Skeletal muscle tissue (tissue), 4 donors: ENCODE results near the gene NLK. TPM values are rescaled to one million over a fixed set of nuclear protein-coding genes. Genes with fewer than 3 reads are reported as not detected.
"Not testable (repeated sequence)": the region's sequence is repeated elsewhere in the genome, so short reads cannot be mapped to it uniquely, and the experiment has no call there.

ENCODE experiments used
- H3K27ac ChIP-seq: one replicate; pipeline ENCODE4 v1.7.0; 2013; ENCODE audit warnings: mild to moderate bottlenecking, low read depth, low read length, inconsistent platforms
- H3K27me3 ChIP-seq, 3 donors: one replicate each; pipeline ENCODE4 v1.7.0; 2013; ENCODE audit warnings: low read length in 3 of 3; ENCODE audit not compliant: control insufficient read depth in 3 of 3, insufficient read depth in 3 of 3
- H3K36me3 ChIP-seq, 3 donors: one replicate each; pipeline ENCODE4 v1.7.0; 2013; ENCODE audit warnings: low read length in 3 of 3; ENCODE audit not compliant: control insufficient read depth in 3 of 3, insufficient read depth in 3 of 3
- H3K4me1 ChIP-seq, 3 donors: one replicate each; pipeline ENCODE4 v1.7.0; 2013; ENCODE audit warnings: low read length in 3 of 3, mild to moderate bottlenecking in 3 of 3; ENCODE audit not compliant: control insufficient read depth in 3 of 3, insufficient read depth in 3 of 3
- H3K4me3 ChIP-seq, 3 donors: one replicate each; pipeline ENCODE4 v1.7.0; 2013; ENCODE audit warnings: low read length in 3 of 3
- H3K9ac ChIP-seq, 3 donors: one replicate each; pipeline ENCODE4 v1.7.0; 2013; ENCODE audit warnings: low read length in 3 of 3, mild to moderate bottlenecking in 3 of 3, moderate library complexity in 2 of 3, low read depth in 1 of 3
- H3K9me3 ChIP-seq, 3 donors: one replicate each; pipeline ENCODE4 v1.7.0; 2013; ENCODE audit warnings: low read length in 3 of 3; ENCODE audit not compliant: control insufficient read depth in 3 of 3
- total RNA-seq: library from RNA; depleted of rRNA; stranded (reverse); fragments of >200 nt; gene quantifications from one replicate; pipeline ENCODE4 v1.2.3, GENCODE V29; 2014
- donor health status: Osteomylitis.

Gene NLK
- total RNA-seq, 1 donor from 2014 or later, result 14.6 TPM

- Histone ChIP-seq H3K27me3 (no peaks in the 10 kb centered on the region), H3K36me3 (peaks cover 0 to 3% (median 3%) of the 10 kb centered on the region in 3 donors), H3K27ac (no peak overlapping the region), H3K4me1 (no peaks in the 10 kb centered on the region), H3K9ac (no peak overlapping the region), H3K4me3 (no peak overlapping the region), H3K9me3 (no peaks in the 10 kb centered on the region)
Measured at GRCh38 chr17:28174352-28175046, 132.0 kb downstream of the NLK start.

- Histone ChIP-seq H3K9ac (no peak overlapping the region), H3K27me3 (no peaks in the 10 kb centered on the region), H3K4me3 (no peak overlapping the region), H3K27ac (no peak overlapping the region), H3K4me1 (no peaks in the 10 kb centered on the region), H3K9me3 (no peaks in the 10 kb centered on the region), H3K36me3 (peaks cover 0 to 7% (median 5%) of the 10 kb centered on the region in 3 donors)
Measured at GRCh38 chr17:28177351-28177750, 134.9 kb downstream of the NLK start.

- no peak overlapping the region for H3K27ac ChIP-seq
- no peaks in the 10 kb centered on the region for H3K9me3 ChIP-seq
- H3K27me3 ChIP-seq, result no peaks in the 10 kb centered on the region
- H3K36me3 ChIP-seq, result peaks cover 0 to 7% (median 2%) of the 10 kb centered on the region in 3 donors
- no peak overlapping the region for H3K9ac ChIP-seq
- no peak overlapping the region for H3K4me3 ChIP-seq
- no peaks in the 10 kb centered on the region for H3K4me1 ChIP-seq
Measured at GRCh38 chr17:28178800-28179199, 136.3 kb downstream of the NLK start.

GRCh38 chr17:28180449-28180848 lies 138.0 kb downstream of the NLK start:
- H3K27me3 ChIP-seq, result no peaks in the 10 kb centered on the region
- peaks cover 0 to 5% (median 2%) of the 10 kb centered on the region in 3 donors for H3K36me3 ChIP-seq

GRCh38 chr17:28181568-28181967 lies 139.1 kb downstream of the NLK start:
- peaks cover 2 to 10% (median 8%) of the 10 kb centered on the region in 3 donors for H3K36me3 ChIP-seq
- no peaks in the 10 kb centered on the region for H3K9me3 ChIP-seq
- no peak overlapping the region for H3K9ac ChIP-seq
- no peaks in the 10 kb centered on the region for H3K4me1 ChIP-seq
- H3K27me3 ChIP-seq, result no peaks in the 10 kb centered on the region
- no peak overlapping the region for H3K27ac ChIP-seq
- no peak overlapping the region for H3K4me3 ChIP-seq

More at GRCh38 chr17:28180449-28180848, 138.0 kb downstream of the NLK start:
- Histone ChIP-seq H3K4me1 (no peaks in the 10 kb centered on the region), H3K9ac (no peak overlapping the region), H3K4me3 (no peak overlapping the region), H3K9me3 (no peaks in the 10 kb centered on the region), H3K27ac (no peak overlapping the region)

- Histone ChIP-seq H3K27me3 (no peaks in the 10 kb centered on the region), H3K36me3 (peaks cover 4 to 11% (median 10%) of the 10 kb centered on the region in 3 donors), H3K4me1 (no peaks in the 10 kb centered on the region), H3K27ac (no peak overlapping the region), H3K4me3 (no peak overlapping the region), H3K9me3 (no peaks in the 10 kb centered on the region), H3K9ac (no peak overlapping the region)
Measured at GRCh38 chr17:28182559-28182958, 140.1 kb downstream of the NLK start.

GRCh38 chr17:28185658-28186057 lies 143.2 kb downstream of the NLK start:
- Histone ChIP-seq H3K27me3 (no peaks in the 10 kb centered on the region), H3K9ac (no peak overlapping the region), H3K9me3 (no peaks in the 10 kb centered on the region), H3K27ac (no peak overlapping the region), H3K4me1 (no peaks in the 10 kb centered on the region), H3K36me3 (peaks cover 4 to 11% (median 10%) of the 10 kb centered on the region in 3 donors), H3K4me3 (no peak overlapping the region)

- H3K36me3 ChIP-seq, result peaks cover 4 to 11% (median 10%) of the 10 kb centered on the region in 3 donors
Measured at GRCh38 chr17:28186472-28186871, 144.0 kb downstream of the NLK start.

GRCh38 chr17:28187931-28188330 lies 145.5 kb downstream of the NLK start:
- Histone ChIP-seq H3K27ac (no peak overlapping the region), H3K36me3 (peaks cover 4 to 14% (median 7%) of the 10 kb centered on the region in 3 donors), H3K9me3 (no peaks in the 10 kb centered on the region), H3K4me1 (no peaks in the 10 kb centered on the region), H3K27me3 (no peaks in the 10 kb centered on the region), H3K9ac (no peak overlapping the region), H3K4me3 (no peak overlapping the region)

More at GRCh38 chr17:28186472-28186871, 144.0 kb downstream of the NLK start:
- not testable (repeated sequence) for H3K27me3 ChIP-seq, H3K9ac ChIP-seq, H3K4me3 ChIP-seq, H3K27ac ChIP-seq, H3K9me3 ChIP-seq, H3K4me1 ChIP-seq

GRCh38 chr17:28188841-28189263 lies 146.4 kb downstream of the NLK start:
- Histone ChIP-seq H3K4me3 (no peak overlapping the region), H3K27me3 (no peaks in the 10 kb centered on the region), H3K9ac (no peak overlapping the region), H3K36me3 (peaks cover 8 to 16% (median 11%) of the 10 kb centered on the region in 3 donors), H3K4me1 (no peaks in the 10 kb centered on the region), H3K9me3 (no peaks in the 10 kb centered on the region), H3K27ac (no peak overlapping the region)
